SK-N-MC (cell line): Measurements from ENCODE around the gene ECE1.
A peak's percentile ranks its signal among the peaks of the same experiment; 100 is the strongest.

ENCODE experiments used
- DNase-seq: peaks from one replicate; pipeline ENCODE4 v3.0.0-alpha.2; 2011; ENCODE audit warnings: low read depth, low spot score
- H3K27ac ChIP-seq: fragments of 200-600 bp; sonication (generic); 2 replicates; pipeline ENCODE4 v1.5.1; 2016; ENCODE audit warnings: mixed run types
- H3K36me3 ChIP-seq: fragments of 200-600 bp; sonication (generic); 2 replicates; pipeline ENCODE4 v1.6.1; 2017; ENCODE audit warnings: antibody characterized with exemption, low read length, mixed read lengths; ENCODE audit not compliant: insufficient read depth
- H3K4me3 ChIP-seq: fragments of 200-600 bp; sonication (generic); 2 replicates; pipeline ENCODE4 v1.5.1; 2016
- H3K9ac ChIP-seq: fragments of 200-600 bp; sonication (generic); 2 replicates; pipeline ENCODE4 v1.8.0; 2017; ENCODE audit warnings: mixed run types, mixed read lengths; ENCODE audit not compliant: insufficient read length
- H3K9me3 ChIP-seq: fragments of 200-600 bp; sonication (generic); 2 replicates; pipeline ENCODE4 v1.6.1; 2017; ENCODE audit warnings: low read depth, mild to moderate bottlenecking, antibody characterized with exemption, low read length, moderate library complexity, mixed read lengths
- EZH2 ChIP-seq: fragments of 200-600 bp; sonication (generic); IDR thresholded peaks from one replicate; pipeline ENCODE4 v1.6.1; 2017; ENCODE audit warnings: antibody characterized with exemption
- FOXP2 ChIP-seq: optimal IDR thresholded peaks from 2 replicates; pipeline ENCODE3; 2011; ENCODE audit warnings: mild to moderate bottlenecking, moderate library complexity; ENCODE audit not compliant: insufficient read depth; ENCODE audit errors: extremely low read length, control extremely low read depth
- POLR2AphosphoS5 ChIP-seq: IDR thresholded peaks from 2 replicates; pipeline ENCODE4 v1.6.1; 2012; ENCODE audit warnings: mild to moderate bottlenecking, low read depth, low read length, borderline replicate concordance

The ECE1 gene

GRCh38 chr1:21320410-21321108, 30.3 kb upstream of the ECE1 start:
- H3K9me3 ChIP-seq, result no peaks in the 10 kb centered on the region
- no peak overlapping the region for H3K27ac ChIP-seq
- no peaks in the 10 kb centered on the region for H3K36me3 ChIP-seq
- no peak overlapping the region for H3K9ac ChIP-seq
- TF ChIP-seq EZH2 (no peak), FOXP2 (no peak), POLR2AphosphoS5 (no peak)
- DNase-seq, result no peak
- no peak overlapping the region for H3K4me3 ChIP-seq

- Histone ChIP-seq H3K27ac (no peak overlapping the region), H3K9me3 (no peaks in the 10 kb centered on the region), H3K9ac (no peak overlapping the region), H3K36me3 (no peaks in the 10 kb centered on the region), H3K4me3 (no peak overlapping the region)
- TF ChIP-seq POLR2AphosphoS5, result no peak
- TF ChIP-seq EZH2, result no peak
- TF ChIP-seq FOXP2, result no peak
- no peak for DNase-seq
Measured at GRCh38 chr1:21319447-21320407, 29.5 kb upstream of the ECE1 start.

- no peak overlapping the region for H3K9ac ChIP-seq
- H3K27ac ChIP-seq, result no peak overlapping the region
- TF ChIP-seq FOXP2, result no peak
- no peak for TF ChIP-seq POLR2AphosphoS5
- no peak for TF ChIP-seq EZH2
Measured at GRCh38 chr1:21318714-21319159, 28.5 kb upstream of the ECE1 start.

GRCh38 chr1:21318057-21318713, 27.9 kb upstream of the ECE1 start:
- Histone ChIP-seq H3K9me3 (no peaks in the 10 kb centered on the region), H3K4me3 (no peak overlapping the region), H3K27ac (no peak overlapping the region), H3K36me3 (no peaks in the 10 kb centered on the region), H3K9ac (no peak overlapping the region)
- TF ChIP-seq EZH2 (no peak), FOXP2 (no peak), POLR2AphosphoS5 (no peak)
- no peak for DNase-seq

More at GRCh38 chr1:21318714-21319159, 28.5 kb upstream of the ECE1 start:
- no peak for DNase-seq
- Histone ChIP-seq H3K36me3 (no peaks in the 10 kb centered on the region), H3K9me3 (no peaks in the 10 kb centered on the region), H3K4me3 (no peak overlapping the region)

- no peak for DNase-seq
- Histone ChIP-seq H3K36me3 (no peaks in the 10 kb centered on the region), H3K9me3 (no peaks in the 10 kb centered on the region), H3K27ac (no peak overlapping the region), H3K9ac (no peak overlapping the region), H3K4me3 (no peak overlapping the region)
- TF ChIP-seq POLR2AphosphoS5, result no peak
- no peak for TF ChIP-seq EZH2
- TF ChIP-seq FOXP2, result no peak
Measured at GRCh38 chr1:21317690-21318043, 27.4 kb upstream of the ECE1 start.

GRCh38 chr1:21317035-21317689, 26.9 kb upstream of the ECE1 start:
- no peak overlapping the region for H3K27ac ChIP-seq
- no peaks in the 10 kb centered on the region for H3K36me3 ChIP-seq
- H3K9ac ChIP-seq, result no peak overlapping the region
- no peaks in the 10 kb centered on the region for H3K9me3 ChIP-seq
- no peak for DNase-seq
- H3K4me3 ChIP-seq, result no peak overlapping the region
- TF ChIP-seq EZH2 (no peak), POLR2AphosphoS5 (no peak), FOXP2 (no peak)

GRCh38 chr1:21314743-21315396, 24.6 kb upstream of the ECE1 start:
- no peak overlapping the region for H3K4me3 ChIP-seq
- no peak overlapping the region for H3K9ac ChIP-seq
- H3K27ac ChIP-seq, result 0 out of 2 replicates have a peak overlapping the region, but pooled peaks have one; percentile 53
- no peaks in the 10 kb centered on the region for H3K36me3 ChIP-seq
- no peak for DNase-seq
- no peaks in the 10 kb centered on the region for H3K9me3 ChIP-seq
- TF ChIP-seq POLR2AphosphoS5 (no peak), EZH2 (no peak), FOXP2 (no peak)
